GM23338 (cell line): Measurements from ENCODE around the gene CFAP77. TPM values are rescaled to one million over a fixed set of nuclear protein-coding genes. Genes with fewer than 3 reads are reported as not detected.

Experiments used
- ATAC-seq: fragments of 200-7000 bp; cut with Tn5 transposase; 3 replicates; pipeline ENCODE4 v1.9.1; 2020
- DNase-seq: peaks from one replicate; pipeline ENCODE4 v3.0.0-alpha.2; 2015; ENCODE audit warnings: low spot score
- H2AFZ ChIP-seq: fragments of 200-600 bp; sonication (generic); 2 replicates; pipeline ENCODE4 v1.8.0; 2016; ENCODE audit warnings: antibody characterized with exemption, mild to moderate bottlenecking, moderate library complexity
- H3F3A ChIP-seq: fragments of 200-600 bp; sonication (generic); replicated peaks from 2 replicates; pipeline ENCODE4 v1.8.0; 2017; ENCODE audit warnings: antibody characterized with exemption, mixed run types, low read depth
- H3K27ac ChIP-seq: fragments of 200-600 bp; sonication (generic); 2 replicates; pipeline ENCODE4 v1.6.1; 2016; ENCODE audit warnings: low read depth
- H3K27me3 ChIP-seq: fragments of 200-600 bp; sonication (generic); 2 replicates; pipeline ENCODE4 v1.8.0; 2016; ENCODE audit warnings: mild to moderate bottlenecking, mixed run types, moderate library complexity; ENCODE audit not compliant: insufficient read depth
- H3K36me3 ChIP-seq: fragments of 200-600 bp; sonication (generic); 2 replicates; pipeline ENCODE4 v1.8.0; 2016; ENCODE audit warnings: mild to moderate bottlenecking; ENCODE audit not compliant: insufficient read depth
- H3K4me1 ChIP-seq: fragments of 200-600 bp; sonication (generic); 2 replicates; pipeline ENCODE4 v1.8.0; 2016; ENCODE audit warnings: mild to moderate bottlenecking, moderate library complexity; ENCODE audit not compliant: insufficient read depth
- H3K4me2 ChIP-seq: fragments of 200-600 bp; sonication (generic); 2 replicates; pipeline ENCODE4 v1.7.1; 2017; ENCODE audit warnings: mixed run types
- H3K4me3 ChIP-seq: fragments of 200-600 bp; sonication (generic); 2 replicates; pipeline ENCODE4 v1.6.1; 2016; ENCODE audit warnings: mixed run types
- H3K79me2 ChIP-seq: fragments of 200-600 bp; sonication (generic); replicated peaks from 2 replicates; pipeline ENCODE4 v1.8.0; 2017; ENCODE audit warnings: mild to moderate bottlenecking; ENCODE audit not compliant: insufficient read depth
- H3K9me2 ChIP-seq: fragments of 200-600 bp; sonication (generic); 2 replicates; pipeline ENCODE4 v1.8.0; 2017; ENCODE audit not compliant: insufficient read depth
- H4K20me1 ChIP-seq: fragments of 200-600 bp; sonication (generic); replicated peaks from 2 replicates; pipeline ENCODE4 v1.8.0; 2017; ENCODE audit warnings: mild to moderate bottlenecking; ENCODE audit not compliant: insufficient read depth
- H3K27ac Mint-ChIP-seq: 2 replicates; pipeline ENCODE4 v1.8.0; 2020; ENCODE audit warnings: inconsistent platforms, mild to moderate bottlenecking, moderate library complexity, mixed read lengths
- H3K27me3 Mint-ChIP-seq: 3 replicates; pipeline ENCODE4 v1.8.0; 2022; ENCODE audit warnings: low read depth, mild to moderate bottlenecking, moderate library complexity, mixed read lengths, inconsistent platforms; ENCODE audit not compliant: insufficient read depth, poor library complexity
- H3K36me3 Mint-ChIP-seq: 3 replicates; pipeline ENCODE4 v1.8.0; 2021; ENCODE audit warnings: low read depth, mild to moderate bottlenecking, inconsistent platforms, moderate library complexity, mixed read lengths
- H3K4me1 Mint-ChIP-seq: 3 replicates; pipeline ENCODE4 v1.8.0; 2020; ENCODE audit warnings: mild to moderate bottlenecking, inconsistent platforms, mixed read lengths
- H3K4me3 Mint-ChIP-seq: 3 replicates; pipeline ENCODE4 v1.8.0; 2021; ENCODE audit warnings: moderate library complexity, mild to moderate bottlenecking, inconsistent platforms, mixed read lengths
- H3K9me3 Mint-ChIP-seq: 3 replicates; pipeline ENCODE4 v1.8.0; 2020; ENCODE audit warnings: moderate library complexity, mild to moderate bottlenecking, inconsistent platforms, mixed read lengths
- CREB1 ChIP-seq: fragments of 250-450 bp; sonication (Bioruptor Pico); IDR thresholded peaks from 2 replicates; pipeline ENCODE4 v1.5.0; 2020; ENCODE audit warnings: low read depth, mild to moderate bottlenecking, moderate library complexity
- CTCF ChIP-seq, 2 experiments: fragments of 200-600 bp in 1 of 2; sonication (generic) in 1 of 2; conservative IDR thresholded peaks; 2 replicates each; pipeline versions ENCODE4 v1.5.1 to v1.6.1; 2016 to 2017; ENCODE audit warnings: antibody characterized with exemption in 2 of 2, low read depth in 2 of 2, mild to moderate bottlenecking in 2 of 2, moderate library complexity in 1 of 2
- EZH2phosphoT487 ChIP-seq: fragments of 200-600 bp; sonication (generic); IDR thresholded peaks from one replicate; pipeline ENCODE4 v1.8.1; 2018; ENCODE audit warnings: antibody characterized with exemption; ENCODE audit not compliant: unreplicated experiment
- JUNB ChIP-seq: IDR thresholded peaks from one replicate; pipeline ENCODE4 v1.6.1; 2016; ENCODE audit warnings: antibody characterized with exemption; ENCODE audit not compliant: unreplicated experiment
- REST ChIP-seq: IDR thresholded peaks from one replicate; pipeline ENCODE4 v1.6.1; 2018; ENCODE audit warnings: antibody characterized with exemption; ENCODE audit not compliant: unreplicated experiment
- STAT1 ChIP-seq: IDR thresholded peaks from one replicate; pipeline ENCODE4 v1.6.1; 2016; ENCODE audit warnings: antibody characterized with exemption; ENCODE audit not compliant: unreplicated experiment
- ZNF114 ChIP-seq: fragments of 250-450 bp; sonication (Bioruptor Pico); IDR thresholded peaks from 2 replicates; pipeline ENCODE4 v1.5.0; 2020; ENCODE audit warnings: mild to moderate bottlenecking, moderate library complexity
- ZNF462 ChIP-seq: fragments of 250-450 bp; sonication (Bioruptor Pico); IDR thresholded peaks from 2 replicates; pipeline ENCODE4 v1.5.0; 2020; ENCODE audit warnings: mild to moderate bottlenecking, moderate library complexity
- polyA plus RNA-seq: library from polyadenylated mRNA; unstranded; fragments of >200 nt; fragmentation: Nextera tagmentation; extraction: Ambion mirVana; gene quantifications from 2 replicates; pipeline ENCODE4 v1.2.1, GENCODE V29; 2016
- total RNA-seq: library from RNA; depleted of rRNA; stranded (reverse); fragments of >200 nt; shearing (Covaris generic); gene quantifications from 2 replicates; pipeline ENCODE4 v1.2.3, GENCODE V29; 2014

CFAP77 gene
- total and polyA plus RNA-seq, 2 experiments from 2014 or later = 0.97 to 1.3 TPM

- TF ChIP-seq REST (no peak), ZNF462 (no peak)
These were observed 131.0 kb downstream of the CFAP77 start (continued) for GRCh38 chr9:132541051-132541450.

- no peaks in the 10 kb centered on the region for H3K9me3 Mint-ChIP-seq
- H3K4me2 ChIP-seq = no peak overlapping the region
- H3K36me3 Mint-ChIP-seq = no peaks in the 10 kb centered on the region; the same call in 2 of the 3 replicates
- no peak overlapping the region for H3K27ac Mint-ChIP-seq
- H3F3A ChIP-seq = no peaks in the 10 kb centered on the region
- H3K36me3 ChIP-seq = no peaks in the 10 kb centered on the region
- H3K27ac ChIP-seq = no peak overlapping the region
- no peaks in the 10 kb centered on the region for H3K9me2 ChIP-seq
- no peaks in the 10 kb centered on the region for H3K79me2 ChIP-seq
- H3K4me3 Mint-ChIP-seq = no peak overlapping the region
- DNase-seq = no peak
- H3K4me3 ChIP-seq = no peak overlapping the region
- H2AFZ ChIP-seq = no peak overlapping the region
- H3K4me1 Mint-ChIP-seq = peaks cover 22% of the 10 kb centered on the region
- H4K20me1 ChIP-seq = no peaks in the 10 kb centered on the region
- no peaks in the 10 kb centered on the region for H3K27me3 ChIP-seq
- ATAC-seq = no peak
- H3K27me3 Mint-ChIP-seq = peaks cover 18% of the 10 kb centered on the region
- H3K4me1 ChIP-seq = peaks cover 10% of the 10 kb centered on the region; the same call in 1 of the 2 replicates
- no peak for TF ChIP-seq STAT1
- no peak for TF ChIP-seq EZH2phosphoT487
- no peak for TF ChIP-seq JUNB
- no peak for TF ChIP-seq ZNF114
- TF ChIP-seq CREB1 = no peak
- no peak for TF ChIP-seq CTCF (conservative IDR thresholded peaks at IDR 0.05; ENCODE audit: low read depth in 2 of 2)
These were observed 132.1 kb downstream of the CFAP77 start for GRCh38 chr9:132541870-132542830.
